ENCODE measurements around the gene NAT16. TPM values are rescaled to one million over a fixed set of nuclear protein-coding genes. Genes with fewer than 3 reads are reported as not detected.
A peak's percentile ranks its signal among the peaks of the same experiment; 100 is the strongest.

NAT16 gene
- polyA plus RNA-seq, 6 donors from 2014 or later: not detected

DNA sequence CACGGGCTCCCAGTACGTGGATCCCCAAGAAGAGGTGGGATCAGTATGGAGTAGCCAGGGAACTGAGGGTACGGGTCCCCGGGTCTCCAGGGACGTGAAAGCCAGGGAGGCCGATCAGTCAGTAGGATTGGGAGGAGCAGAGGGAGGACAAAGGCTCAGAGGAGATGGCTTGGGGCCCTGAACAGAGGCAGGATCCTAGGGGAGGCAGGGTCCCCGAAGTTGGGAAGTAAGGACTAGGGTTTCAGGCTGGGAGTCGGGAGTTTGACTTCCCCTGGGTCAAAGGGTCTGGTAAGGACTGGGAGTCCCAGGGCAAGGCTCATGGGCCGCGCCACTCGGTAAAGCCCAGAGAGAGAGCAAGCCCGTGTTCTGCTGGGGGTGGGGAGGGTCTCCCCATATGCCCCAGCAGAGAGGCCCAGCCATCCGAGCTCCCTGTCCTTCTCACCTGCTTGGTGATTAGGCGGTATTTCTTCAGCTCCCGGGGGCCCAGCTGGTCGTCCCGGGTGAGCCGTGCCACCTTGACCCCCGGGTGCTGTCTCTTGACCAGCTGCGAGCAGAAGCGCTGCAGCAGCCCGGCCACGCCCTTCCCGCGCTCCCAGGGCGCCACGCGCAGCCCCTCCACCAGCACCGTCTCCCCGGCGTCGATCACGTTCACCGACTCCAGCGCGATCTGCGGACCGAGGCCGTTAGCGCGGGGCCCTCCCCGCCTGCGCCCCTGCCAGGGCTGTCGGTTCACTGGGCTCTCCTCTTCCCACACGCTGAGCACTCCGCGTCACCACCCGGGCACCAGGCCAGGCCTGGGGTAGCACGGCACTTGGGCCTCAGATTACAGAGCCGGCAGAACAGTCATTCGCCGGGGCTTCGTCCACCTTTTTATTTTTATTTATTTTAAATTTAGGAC, 7.0 kb downstream of the NAT16 start:
- Mint-ChIP-seq H3K27me3 (peaks cover 77 to 100% (median 95%) of the 10 kb centered on the region in 3 donors), H3K4me3 (peak overlapping the region in 5 of 8 donors; percentile 33 to 81 (median 53)), H3K27ac (peak overlapping the region in 2 of 6 donors; percentile 76 to 89), H3K36me3 (peaks cover 0 to 42% of the 10 kb centered on the region in 2 donors), H3K9me3 (peaks cover 0 to 11% (median 4%) of the 10 kb centered on the region in 7 donors), H3K4me1 (peaks cover 42 to 53% (median 47%) of the 10 kb centered on the region in 3 donors)
- DNase-seq (no peak), ATAC-seq (ENCODE audit: low read depth in 2 of 2) (no peak)

DNA sequence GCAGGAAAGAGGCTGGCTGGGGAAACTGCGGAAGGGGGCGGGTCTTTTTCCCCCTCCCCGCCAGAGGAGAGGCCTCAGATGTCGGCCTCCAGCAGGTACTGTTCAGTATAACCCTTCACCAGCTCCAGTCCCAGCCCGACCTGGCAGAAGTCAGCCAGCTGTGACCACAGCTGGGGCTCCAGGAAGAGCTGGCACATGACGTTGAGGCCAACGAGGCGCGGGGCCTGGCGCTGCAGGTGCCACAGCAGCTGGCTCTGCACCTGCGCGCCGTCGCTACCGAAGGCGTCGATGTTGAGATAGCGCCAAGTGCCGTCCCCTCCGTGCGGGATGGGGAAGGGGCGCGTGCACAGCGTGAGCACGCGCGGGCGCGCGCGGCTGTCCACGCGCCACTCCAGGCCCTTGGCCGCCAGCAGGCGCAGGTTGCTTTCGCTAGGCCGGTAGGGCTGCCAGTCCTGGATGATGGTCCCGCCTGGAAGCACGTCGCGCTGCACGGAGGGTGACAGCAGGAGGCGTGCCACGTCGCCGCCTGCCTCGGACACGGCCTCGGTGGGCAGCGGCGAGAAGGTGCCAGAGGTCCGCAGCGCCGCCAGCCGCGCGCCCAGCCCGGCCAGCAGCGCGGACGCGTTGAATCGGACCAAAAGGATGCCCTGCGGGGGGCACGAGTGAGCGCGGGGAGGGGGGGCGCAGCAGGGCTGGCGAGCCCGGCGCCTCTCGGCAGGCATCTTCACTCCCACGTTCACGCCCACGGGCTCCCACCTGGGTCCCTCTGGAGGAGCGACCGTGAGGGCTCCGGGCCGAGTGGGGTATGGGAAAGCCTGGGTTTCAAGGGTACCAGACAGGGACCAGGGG, 7.9 kb downstream of the NAT16 start:
- peak; percentile 72 to 84 for ATAC-seq (ENCODE audit: low read depth in 2 of 2)
- Mint-ChIP-seq H3K36me3 (peaks cover 0 to 42% of the 10 kb centered on the region in 2 donors), H3K27me3 (peaks cover 77 to 100% (median 95%) of the 10 kb centered on the region in 3 donors), H3K4me3 (peak overlapping the region in 6 of 8 donors; percentile 60 to 81 (median 66)), H3K27ac (peak overlapping the region in 4 of 6 donors; percentile 49 to 95 (median 82)), H3K9me3 (peaks cover 0 to 11% (median 4%) of the 10 kb centered on the region in 7 donors), H3K4me1 (peaks cover 43 to 56% (median 53%) of the 10 kb centered on the region in 3 donors)
- peak; percentile 59 for DNase-seq

GRCh38 chr7:101171442-101171837, 8.7 kb downstream of the NAT16 start:
- DNase-seq: no peak
- Mint-ChIP-seq H3K4me3 (peak overlapping the region in 5 of 8 donors; percentile 32 to 64 (median 60)), H3K4me1 (peaks cover 47 to 62% (median 61%) of the 10 kb centered on the region in 3 donors), H3K9me3 (peaks cover 0 to 11% (median 4%) of the 10 kb centered on the region in 7 donors), H3K27me3 (peaks cover 73 to 99% (median 95%) of the 10 kb centered on the region in 3 donors), H3K27ac (peak overlapping the region in 5 of 6 donors; percentile 36 to 95 (median 62)), H3K36me3 (peaks cover 0 to 42% of the 10 kb centered on the region in 2 donors)
- ATAC-seq (ENCODE audit: low read depth in 2 of 2): no peak

DNA sequence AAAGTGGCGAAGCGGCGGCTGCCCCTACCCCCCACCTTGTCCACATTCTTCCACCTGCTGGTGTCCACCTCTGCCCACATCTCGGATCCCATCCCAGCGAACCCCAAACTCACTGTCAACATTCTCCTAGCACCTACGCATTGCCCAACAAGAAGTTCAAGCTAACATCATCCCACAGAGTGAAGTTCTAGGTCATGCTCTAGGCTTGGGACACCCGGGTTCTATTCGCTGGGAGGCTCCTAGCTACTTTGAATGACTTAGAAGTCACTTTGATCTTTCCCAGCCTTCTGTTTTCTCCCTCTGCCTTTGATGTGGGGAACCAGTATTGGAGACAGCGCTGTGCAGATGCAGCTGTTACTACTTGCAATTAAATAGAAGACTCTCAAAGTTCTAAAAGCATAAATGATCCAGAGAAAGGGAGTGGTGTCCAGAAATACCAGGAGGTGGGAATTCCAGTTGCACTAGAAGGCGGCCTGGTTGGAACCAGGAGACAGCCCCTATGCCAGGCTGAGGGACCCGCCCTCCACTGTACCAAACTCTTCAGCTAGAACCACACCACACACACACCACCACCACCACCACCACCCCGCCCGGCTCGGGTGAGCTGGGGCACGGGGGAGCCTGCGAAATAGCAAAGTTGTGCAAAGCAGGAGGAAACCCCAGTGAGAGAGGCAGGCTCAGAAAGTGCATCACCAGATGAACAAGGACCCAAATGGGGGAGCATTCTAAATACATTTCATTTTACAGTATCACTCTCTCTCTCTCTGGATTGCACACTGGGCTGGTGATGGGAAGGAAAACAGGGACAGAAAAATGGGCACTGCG, 9.3 kb downstream of the NAT16 start:
- Mint-ChIP-seq H3K4me3 (peak overlapping the region in 5 of 8 donors; percentile 43 to 78 (median 60)), H3K4me1 (peaks cover 53 to 67% (median 67%) of the 10 kb centered on the region in 3 donors), H3K9me3 (peaks cover 0 to 8% (median 5%) of the 10 kb centered on the region in 7 donors), H3K36me3 (peaks cover 0 to 45% of the 10 kb centered on the region in 2 donors), H3K27me3 (peaks cover 70 to 99% (median 95%) of the 10 kb centered on the region in 3 donors), H3K27ac (peak overlapping the region in 5 of 6 donors; percentile 36 to 95 (median 62))
- DNase-seq (no peak), ATAC-seq (ENCODE audit: low read depth in 2 of 2) (no peak)

GRCh38 chr7:101169838-101170551, 10.1 kb downstream of the NAT16 start:
- peaks cover 0 to 10% (median 7%) of the 10 kb centered on the region in 7 donors for H3K9me3 Mint-ChIP-seq
- DNase-seq (peak; percentile 73), ATAC-seq (ENCODE audit: low read depth in 2 of 2) (peak; percentile 39 to 52)
- H3K4me3 Mint-ChIP-seq: peak overlapping the region in 5 of 8 donors; percentile 28 to 69 (median 60)
- peaks cover 59 to 76% (median 74%) of the 10 kb centered on the region in 3 donors for H3K4me1 Mint-ChIP-seq
- H3K27me3 Mint-ChIP-seq: peaks cover 70 to 99% (median 95%) of the 10 kb centered on the region in 3 donors
- peaks cover 0 to 51% of the 10 kb centered on the region in 2 donors for H3K36me3 Mint-ChIP-seq
- H3K27ac Mint-ChIP-seq: peak overlapping the region in 4 of 6 donors; percentile 13 to 79 (median 68)

- Mint-ChIP-seq H3K27ac (peak overlapping the region in 4 of 6 donors; percentile 74 to 89 (median 82)), H3K4me3 (peak overlapping the region in 5 of 8 donors; percentile 28 to 76 (median 60)), H3K9me3 (peaks cover 0 to 10% (median 7%) of the 10 kb centered on the region in 7 donors), H3K27me3 (peaks cover 68 to 99% (median 87%) of the 10 kb centered on the region in 3 donors), H3K4me1 (peaks cover 58 to 77% (median 75%) of the 10 kb centered on the region in 3 donors), H3K36me3 (peaks cover 0 to 49% of the 10 kb centered on the region in 2 donors)
- DNase-seq (no peak), ATAC-seq (ENCODE audit: low read depth in 2 of 2) (no peak)
Measured at GRCh38 chr7:101169110-101169837, 10.8 kb downstream of the NAT16 start.

GRCh38 chr7:101168412-101169049, 11.6 kb downstream of the NAT16 start:
- DNase-seq (no peak), ATAC-seq (ENCODE audit: low read depth in 2 of 2) (no peak)
- Mint-ChIP-seq H3K4me3 (peak overlapping the region in 4 of 8 donors; percentile 19 to 76 (median 48)), H3K27ac (peak overlapping the region in 2 of 6 donors; percentile 74 to 93), H3K4me1 (peaks cover 53 to 71% (median 69%) of the 10 kb centered on the region in 3 donors), H3K9me3 (peaks cover 0 to 10% (median 3%) of the 10 kb centered on the region in 7 donors), H3K27me3 (peaks cover 62 to 94% (median 80%) of the 10 kb centered on the region in 3 donors), H3K36me3 (peaks cover 0 to 43% of the 10 kb centered on the region in 2 donors)

DNA sequence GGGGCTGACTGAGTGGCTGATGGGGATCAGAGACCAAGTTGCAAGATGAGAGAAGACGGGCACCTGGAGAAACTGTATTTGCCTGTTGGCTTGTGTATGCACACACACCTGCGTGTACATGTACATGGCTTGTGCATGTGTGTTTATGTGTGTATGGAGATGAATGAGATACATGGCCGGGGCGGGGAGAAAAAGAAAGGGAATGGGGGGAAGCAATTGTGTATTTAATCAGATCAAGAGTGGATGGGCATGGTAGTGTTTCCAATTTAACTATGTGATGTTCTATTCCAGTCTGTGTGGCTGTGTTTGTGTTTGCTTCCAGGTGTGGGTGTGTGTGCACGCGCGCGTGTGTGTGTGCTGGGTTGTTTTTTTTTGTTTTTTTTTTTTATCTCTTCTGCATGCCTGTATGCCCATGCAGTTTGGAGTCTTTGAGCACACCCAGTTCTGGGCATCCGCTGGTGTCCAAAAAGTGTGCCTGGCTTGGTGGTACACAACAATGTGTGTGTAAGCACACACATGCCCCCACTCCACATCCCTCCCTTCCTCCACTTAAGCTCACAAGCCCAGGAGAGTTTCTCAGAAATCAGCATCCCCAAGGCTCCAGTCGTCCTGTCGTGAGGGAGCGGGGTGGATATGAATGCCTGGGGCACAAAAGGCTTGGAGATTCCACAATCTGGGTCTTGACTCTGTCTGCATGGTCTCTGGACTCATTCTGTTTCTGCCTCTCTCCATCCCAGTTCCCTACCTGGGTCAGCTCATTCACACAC, 12.3 kb downstream of the NAT16 start:
- peaks cover 0 to 10% (median 3%) of the 10 kb centered on the region in 7 donors for H3K9me3 Mint-ChIP-seq
- H3K4me1 Mint-ChIP-seq: peaks cover 51 to 69% (median 65%) of the 10 kb centered on the region in 3 donors
- peak overlapping the region in 2 of 6 donors; percentile 74 to 93 for H3K27ac Mint-ChIP-seq

DNA sequence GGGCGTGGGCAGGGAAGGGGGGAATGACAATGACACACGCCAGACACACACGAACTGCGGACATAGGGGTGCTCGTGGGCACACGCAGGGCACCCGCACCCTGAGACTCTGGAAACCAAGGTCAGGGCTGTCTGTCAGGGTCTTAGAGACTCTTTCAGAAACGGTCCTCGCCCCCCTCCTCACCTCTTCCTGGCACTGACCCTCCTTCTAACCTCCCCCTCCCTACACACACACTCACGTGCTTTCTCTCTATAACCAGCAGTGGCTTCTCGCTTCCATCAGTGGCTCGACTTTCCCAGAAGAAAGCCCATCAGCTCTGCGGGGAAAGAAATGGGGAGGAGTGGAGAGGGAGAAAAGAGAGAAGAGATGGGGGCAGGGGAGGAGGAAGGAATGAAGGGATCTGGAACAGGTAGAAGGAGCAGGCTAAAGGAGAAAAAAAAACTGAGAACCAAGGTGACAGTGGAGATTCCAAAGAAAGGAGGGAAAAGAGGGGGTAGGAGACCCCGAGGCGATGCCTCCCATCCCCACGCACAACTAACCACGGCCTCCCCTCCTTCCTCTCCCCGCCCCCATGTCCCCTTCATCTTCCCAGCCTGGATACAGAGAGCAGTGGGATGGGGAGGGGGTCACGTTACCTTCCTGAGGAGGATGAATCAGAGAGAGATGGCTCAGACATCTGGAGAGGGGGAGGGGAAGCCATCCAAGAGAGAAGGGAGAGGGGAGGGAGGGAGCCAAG, 13.0 kb downstream of the NAT16 start:
- H3K9me3 Mint-ChIP-seq: peaks cover 0 to 10% (median 2%) of the 10 kb centered on the region in 7 donors
- peaks cover 57 to 79% (median 71%) of the 10 kb centered on the region in 3 donors for H3K27me3 Mint-ChIP-seq
- DNase-seq (no peak), ATAC-seq (ENCODE audit: low read depth in 2 of 2) (no peak)
- peak overlapping the region in 4 of 6 donors; percentile 10 to 93 (median 79) for H3K27ac Mint-ChIP-seq
- H3K4me3 Mint-ChIP-seq: peak overlapping the region in 6 of 8 donors; percentile 8 to 86 (median 54)
- peaks cover 53 to 73% (median 67%) of the 10 kb centered on the region in 3 donors for H3K4me1 Mint-ChIP-seq
- peaks cover 0 to 43% of the 10 kb centered on the region in 2 donors for H3K36me3 Mint-ChIP-seq

More for the DNA sequence above, 12.3 kb downstream of the NAT16 start:
- no peak for DNase-seq
- Mint-ChIP-seq H3K4me3 (peak overlapping the region in 4 of 8 donors; percentile 19 to 61 (median 60)), H3K27me3 (peaks cover 60 to 87% (median 76%) of the 10 kb centered on the region in 3 donors), H3K36me3 (peaks cover 0 to 43% of the 10 kb centered on the region in 2 donors)
- no peak for ATAC-seq (ENCODE audit: low read depth in 2 of 2)
